Activated naive CD4-positive, alpha-beta T cell treated with anti-CD3 and anti-CD28 coated beads, Interleukin-2, amount 10 ng/mL, durations not matched to agents 7 days and 5 days (primary cell): Measurements from ENCODE around the gene LRSAM1.
"Not testable (repeated sequence)": the region's sequence is repeated elsewhere in the genome, so short reads cannot be mapped to it uniquely, and the experiment has no call there.

ENCODE experiments used
- CTCF ChIA-PET: fragments of 350-600 bp; sonication (Branson Sonifier 250); formaldehyde crosslinking; loops from one replicate; lab custom pipeline; 2021; ENCODE audit warnings: antibody characterized with exemption; lab: Charles Lee
- DNase-seq: peaks from one replicate; pipeline ENCODE4 v3.0.0-alpha.2; 2020
- H3K27ac Mint-ChIP-seq: one replicate; pipeline ENCODE4 v1.8.0; 2021; ENCODE audit warnings: mild to moderate bottlenecking, moderate library complexity, mixed read lengths
- H3K27me3 Mint-ChIP-seq: one replicate; pipeline ENCODE4 v1.8.0; 2021; ENCODE audit warnings: mild to moderate bottlenecking, mixed read lengths
- H3K36me3 Mint-ChIP-seq: one replicate; pipeline ENCODE4 v1.8.0; 2021; ENCODE audit warnings: mixed read lengths
- H3K4me1 Mint-ChIP-seq: one replicate; pipeline ENCODE4 v1.8.0; 2021; ENCODE audit warnings: mixed read lengths
- H3K4me3 Mint-ChIP-seq: one replicate; pipeline ENCODE4 v1.8.0; 2021; ENCODE audit warnings: mild to moderate bottlenecking, moderate library complexity, mixed read lengths
- H3K9me3 Mint-ChIP-seq: one replicate; pipeline ENCODE4 v1.8.0; 2021; ENCODE audit warnings: mixed read lengths

The LRSAM1 gene

GRCh38 chr9:127457191-127457878 lies 6.0 kb downstream of the LRSAM1 start:
- peaks cover 7% of the 10 kb centered on the region for H3K36me3 Mint-ChIP-seq
- H3K27ac Mint-ChIP-seq = no peak overlapping the region
- CTCF ChIA-PET = no interaction called here

GRCh38 chr9:127458921-127459320 lies 7.6 kb downstream of the LRSAM1 start:
- peaks cover 7% of the 10 kb centered on the region for H3K36me3 Mint-ChIP-seq
- H3K27ac Mint-ChIP-seq = no peak overlapping the region
- CTCF ChIA-PET = no interaction called here
- peaks cover 2% of the 10 kb centered on the region for H3K4me1 Mint-ChIP-seq
- DNase-seq = no peak
- H3K4me3 Mint-ChIP-seq = no peak overlapping the region
- no peaks in the 10 kb centered on the region for H3K9me3 Mint-ChIP-seq
- H3K27me3 Mint-ChIP-seq = no peaks in the 10 kb centered on the region

More at GRCh38 chr9:127457191-127457878, 6.0 kb downstream of the LRSAM1 start:
- Mint-ChIP-seq H3K9me3 (no peaks in the 10 kb centered on the region), H3K27me3 (no peaks in the 10 kb centered on the region), H3K4me3 (no peak overlapping the region), H3K4me1 (peaks cover 6% of the 10 kb centered on the region)
- DNase-seq = no peak

- Mint-ChIP-seq H3K27ac (no peak overlapping the region), H3K9me3 (no peaks in the 10 kb centered on the region), H3K4me1 (no peaks in the 10 kb centered on the region), H3K27me3 (no peaks in the 10 kb centered on the region), H3K36me3 (peaks cover 10% of the 10 kb centered on the region), H3K4me3 (no peak overlapping the region)
- CTCF ChIA-PET = no interaction called here
- DNase-seq = no peak
Observed at GRCh38 chr9:127463382-127463781, 12.1 kb downstream of the LRSAM1 start.

GRCh38 chr9:127463911-127464310 lies 12.6 kb downstream of the LRSAM1 start:
- peaks cover 10% of the 10 kb centered on the region for H3K36me3 Mint-ChIP-seq

GRCh38 chr9:127466407-127466917 lies 15.2 kb downstream of the LRSAM1 start:
- H3K36me3 Mint-ChIP-seq, H3K9me3 Mint-ChIP-seq, H3K4me3 Mint-ChIP-seq, CTCF ChIA-PET, H3K27me3 Mint-ChIP-seq, DNase-seq, H3K27ac Mint-ChIP-seq, H3K4me1 Mint-ChIP-seq: not testable (repeated sequence)

More at GRCh38 chr9:127463911-127464310, 12.6 kb downstream of the LRSAM1 start:
- H3K27ac Mint-ChIP-seq = no peak overlapping the region
- H3K4me3 Mint-ChIP-seq = no peak overlapping the region
- DNase-seq = no peak
- no peaks in the 10 kb centered on the region for H3K4me1 Mint-ChIP-seq
- CTCF ChIA-PET = no interaction called here
- no peaks in the 10 kb centered on the region for H3K9me3 Mint-ChIP-seq
- no peaks in the 10 kb centered on the region for H3K27me3 Mint-ChIP-seq

- H3K4me3 Mint-ChIP-seq = no peak overlapping the region
- no peak overlapping the region for H3K27ac Mint-ChIP-seq
- DNase-seq = no peak
- CTCF ChIA-PET = no interaction called here
- H3K4me1 Mint-ChIP-seq = no peaks in the 10 kb centered on the region
- no peaks in the 10 kb centered on the region for H3K9me3 Mint-ChIP-seq
- H3K36me3 Mint-ChIP-seq = peaks cover 7% of the 10 kb centered on the region
- no peaks in the 10 kb centered on the region for H3K27me3 Mint-ChIP-seq
Observed at GRCh38 chr9:127467621-127468020, 16.3 kb downstream of the LRSAM1 start.

GRCh38 chr9:127470662-127471061 lies 19.4 kb downstream of the LRSAM1 start:
- H3K4me3 Mint-ChIP-seq = no peak overlapping the region
- no peak for DNase-seq
- H3K36me3 Mint-ChIP-seq = peaks cover 7% of the 10 kb centered on the region
- CTCF ChIA-PET = no interaction called here
- no peaks in the 10 kb centered on the region for H3K27me3 Mint-ChIP-seq
- peaks cover 3% of the 10 kb centered on the region for H3K4me1 Mint-ChIP-seq
- H3K9me3 Mint-ChIP-seq = no peaks in the 10 kb centered on the region
- no peak overlapping the region for H3K27ac Mint-ChIP-seq

GRCh38 chr9:127473501-127473900 lies 22.2 kb downstream of the LRSAM1 start:
- Mint-ChIP-seq H3K27ac (no peak overlapping the region), H3K36me3 (no peaks in the 10 kb centered on the region), H3K4me1 (peaks cover 3% of the 10 kb centered on the region), H3K9me3 (no peaks in the 10 kb centered on the region), H3K27me3 (no peaks in the 10 kb centered on the region), H3K4me3 (no peak overlapping the region)
- CTCF ChIA-PET = no interaction called here
- no peak for DNase-seq

- CTCF ChIA-PET = no interaction called here
- Mint-ChIP-seq H3K4me1 (peaks cover 3% of the 10 kb centered on the region), H3K9me3 (no peaks in the 10 kb centered on the region), H3K27me3 (no peaks in the 10 kb centered on the region), H3K4me3 (no peak overlapping the region), H3K27ac (no peak overlapping the region), H3K36me3 (no peaks in the 10 kb centered on the region)
- DNase-seq = no peak
Observed at GRCh38 chr9:127473932-127474331, 22.6 kb downstream of the LRSAM1 start.

GRCh38 chr9:127474592-127474991 lies 23.3 kb downstream of the LRSAM1 start:
- CTCF ChIA-PET = no interaction called here
- no peak for DNase-seq
- H3K4me3 Mint-ChIP-seq = no peak overlapping the region
- H3K27ac Mint-ChIP-seq = no peak overlapping the region
- peaks cover 3% of the 10 kb centered on the region for H3K4me1 Mint-ChIP-seq
- H3K9me3 Mint-ChIP-seq = no peaks in the 10 kb centered on the region
- no peaks in the 10 kb centered on the region for H3K27me3 Mint-ChIP-seq
- H3K36me3 Mint-ChIP-seq = no peaks in the 10 kb centered on the region

GRCh38 chr9:127479507-127480081 lies 28.3 kb downstream of the LRSAM1 start:
- no peak overlapping the region for H3K27ac Mint-ChIP-seq
- H3K4me1 Mint-ChIP-seq = no peaks in the 10 kb centered on the region
- no peaks in the 10 kb centered on the region for H3K9me3 Mint-ChIP-seq
- H3K36me3 Mint-ChIP-seq = peaks cover 3% of the 10 kb centered on the region
- no peaks in the 10 kb centered on the region for H3K27me3 Mint-ChIP-seq
- CTCF ChIA-PET = no interaction called here
- H3K4me3 Mint-ChIP-seq = no peak overlapping the region
- DNase-seq = no peak

- peaks cover 3% of the 10 kb centered on the region for H3K36me3 Mint-ChIP-seq
- no peaks in the 10 kb centered on the region for H3K4me1 Mint-ChIP-seq
- no peaks in the 10 kb centered on the region for H3K27me3 Mint-ChIP-seq
- no peak overlapping the region for H3K4me3 Mint-ChIP-seq
- CTCF ChIA-PET = no interaction called here
- H3K9me3 Mint-ChIP-seq = no peaks in the 10 kb centered on the region
- DNase-seq = no peak
- no peak overlapping the region for H3K27ac Mint-ChIP-seq
Observed at GRCh38 chr9:127482662-127483061, 31.4 kb downstream of the LRSAM1 start.

GRCh38 chr9:127485995-127486394 lies 34.7 kb downstream of the LRSAM1 start:
- H3K4me3 Mint-ChIP-seq = no peak overlapping the region
- H3K9me3 Mint-ChIP-seq = no peaks in the 10 kb centered on the region
- H3K27me3 Mint-ChIP-seq = no peaks in the 10 kb centered on the region
- CTCF ChIA-PET = no interaction called here
- no peak overlapping the region for H3K27ac Mint-ChIP-seq
- peaks cover 4% of the 10 kb centered on the region for H3K36me3 Mint-ChIP-seq
- no peaks in the 10 kb centered on the region for H3K4me1 Mint-ChIP-seq
- no peak for DNase-seq

- H3K27me3 Mint-ChIP-seq = no peaks in the 10 kb centered on the region
- no peak for DNase-seq
- peaks cover 4% of the 10 kb centered on the region for H3K36me3 Mint-ChIP-seq
- CTCF ChIA-PET = interaction anchor here (0.9 to 2.7 kb wide), 3 partner anchors 15 to 246 kb away, joined by 3 to 7 read pairs (median 3); partner anchors contain the start of gene TOR2A
- no peaks in the 10 kb centered on the region for H3K9me3 Mint-ChIP-seq
- H3K4me1 Mint-ChIP-seq = no peaks in the 10 kb centered on the region
- no peak overlapping the region for H3K27ac Mint-ChIP-seq
- no peak overlapping the region for H3K4me3 Mint-ChIP-seq
Observed at GRCh38 chr9:127488946-127489345, 37.6 kb downstream of the LRSAM1 start.
